ENCODE results near the gene FKRP.

- TF ChIP-seq, protein P1, sequence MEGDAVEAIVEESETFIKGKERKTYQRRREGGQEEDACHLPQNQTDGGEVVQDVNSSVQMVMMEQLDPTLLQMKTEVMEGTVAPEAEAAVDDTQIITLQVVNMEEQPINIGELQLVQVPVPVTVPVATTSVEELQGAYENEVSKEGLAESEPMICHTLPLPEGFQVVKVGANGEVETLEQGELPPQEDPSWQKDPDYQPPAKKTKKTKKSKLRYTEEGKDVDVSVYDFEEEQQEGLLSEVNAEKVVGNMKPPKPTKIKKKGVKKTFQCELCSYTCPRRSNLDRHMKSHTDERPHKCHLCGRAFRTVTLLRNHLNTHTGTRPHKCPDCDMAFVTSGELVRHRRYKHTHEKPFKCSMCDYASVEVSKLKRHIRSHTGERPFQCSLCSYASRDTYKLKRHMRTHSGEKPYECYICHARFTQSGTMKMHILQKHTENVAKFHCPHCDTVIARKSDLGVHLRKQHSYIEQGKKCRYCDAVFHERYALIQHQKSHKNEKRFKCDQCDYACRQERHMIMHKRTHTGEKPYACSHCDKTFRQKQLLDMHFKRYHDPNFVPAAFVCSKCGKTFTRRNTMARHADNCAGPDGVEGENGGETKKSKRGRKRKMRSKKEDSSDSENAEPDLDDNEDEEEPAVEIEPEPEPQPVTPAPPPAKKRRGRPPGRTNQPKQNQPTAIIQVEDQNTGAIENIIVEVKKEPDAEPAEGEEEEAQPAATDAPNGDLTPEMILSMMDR (conservative IDR thresholded peaks at IDR 0.05 in 1 of 2, IDR thresholded peaks at IDR 0.05 in 1 of 2; ENCODE audit: low read depth in 1 of 2, low read length in 2 of 2) = no peak
- TF ChIP-seq EZH2 (IDR thresholded peaks at IDR 0.05; ENCODE audit: low read length, missing control alignments) = no peak
Observed at GRCh38 chr19:46736531-46737297, 9.1 kb upstream of the FKRP start.
